Measurements from ENCODE around the gene ATIC. TPM values are rescaled to one million over a fixed set of nuclear protein-coding genes. Genes with fewer than 3 reads are reported as not detected.
A peak's percentile ranks its signal among the peaks of the same experiment; 100 is the strongest.

The ATIC gene
- 36.8 TPM for total RNA-seq
- long read RNA-seq, transcript ATIC-205 (15 exons, 2,275 nt), result minor isoform, 5 of 45 reads
- long read RNA-seq, transcript ATIC-201 (16 exons, 2,213 nt), result major isoform, 30 of 45 reads
- long read RNA-seq, partial matches to known transcripts, result 8 of 45 reads
- long read RNA-seq, other reads (novel, unspliced or antisense), result 1 of 45 reads

GRCh38 chr2:215311625-215312396 lies at the start of gene ATIC:
Gene ATIC, plus strand, starts transcription at chr2:215312059. Its CDS starts 84 bp downstream, at chr2:215312143.
- peak; percentile 96 for DNase-seq (ENCODE audit: low spot score)
- intact Hi-C loops (cut with DNase I), result no loop called here

GRCh38 chr2:215262303-215262702 lies 49.6 kb upstream of the ATIC start:
- intact Hi-C loops (cut with DNase I), result loop anchor here (10.0 kb wide), 1 partner anchor 298 kb away; no protein-coding TSS in a partner anchor
- DNase-seq (ENCODE audit: low spot score), result no peak

GRCh38 chr2:215262741-215263362 lies 49.0 kb upstream of the ATIC start:
- intact Hi-C loops (cut with DNase I), result loop anchor here (10.0 kb wide), 1 partner anchor 298 kb away; no protein-coding TSS in a partner anchor

GRCh38 chr2:215264374-215264773 lies 47.5 kb upstream of the ATIC start:
- intact Hi-C loops (cut with DNase I), result loop anchor here (10.0 kb wide), 1 partner anchor 300 kb away; no protein-coding TSS in a partner anchor
- no peak for DNase-seq (ENCODE audit: low spot score)

More at GRCh38 chr2:215262741-215263362, 49.0 kb upstream of the ATIC start:
- DNase-seq (ENCODE audit: low spot score), result no peak

- intact Hi-C loops (cut with DNase I), result loop anchor here (10.0 kb wide), 1 partner anchor 305 kb away; no protein-coding TSS in a partner anchor
- no peak for DNase-seq (ENCODE audit: low spot score)
Measured at GRCh38 chr2:215269397-215270117, 42.3 kb upstream of the ATIC start.

- intact Hi-C loops (cut with DNase I), result no loop called here
Measured at GRCh38 chr2:215270118-215270451, 41.8 kb upstream of the ATIC start.

GRCh38 chr2:215271446-215271845 lies 40.4 kb upstream of the ATIC start:
- DNase-seq (ENCODE audit: low spot score), result no peak
- intact Hi-C loops (cut with DNase I), result no loop called here

More at GRCh38 chr2:215270118-215270451, 41.8 kb upstream of the ATIC start:
- DNase-seq (ENCODE audit: low spot score), result no peak

- intact Hi-C loops (cut with DNase I), result no loop called here
- no peak for DNase-seq (ENCODE audit: low spot score)
Measured at GRCh38 chr2:215272918-215273317, 38.9 kb upstream of the ATIC start.

GRCh38 chr2:215274829-215275228 lies 37.0 kb upstream of the ATIC start:
- intact Hi-C loops (cut with DNase I), result no loop called here
- no peak for DNase-seq (ENCODE audit: low spot score)

GRCh38 chr2:215275824-215276223 lies 36.0 kb upstream of the ATIC start:
- intact Hi-C loops (cut with DNase I), result no loop called here
- DNase-seq (ENCODE audit: low spot score), result no peak

- no peak for DNase-seq (ENCODE audit: low spot score)
- intact Hi-C loops (cut with DNase I), result no loop called here
Measured at GRCh38 chr2:215277944-215278343, 33.9 kb upstream of the ATIC start.

- intact Hi-C loops (cut with DNase I), result no loop called here
- DNase-seq (ENCODE audit: low spot score), result no peak
Measured at GRCh38 chr2:215280326-215280725, 31.5 kb upstream of the ATIC start.

GRCh38 chr2:215283221-215283620 lies 28.6 kb upstream of the ATIC start:
- DNase-seq (ENCODE audit: low spot score), result no peak
- intact Hi-C loops (cut with DNase I), result no loop called here

- intact Hi-C loops (cut with DNase I), result no loop called here
- no peak for DNase-seq (ENCODE audit: low spot score)
Measured at GRCh38 chr2:215286309-215286708, 25.6 kb upstream of the ATIC start.

GRCh38 chr2:215288112-215288815 lies 23.6 kb upstream of the ATIC start:
- no peak for DNase-seq (ENCODE audit: low spot score)
- intact Hi-C loops (cut with DNase I), result no loop called here

GRCh38 chr2:215290980-215291599 lies 20.8 kb upstream of the ATIC start:
- no peak for DNase-seq (ENCODE audit: low spot score)
- intact Hi-C loops (cut with DNase I), result no loop called here

GRCh38 chr2:215293879-215294278 lies 18.0 kb upstream of the ATIC start:
- intact Hi-C loops (cut with DNase I), result no loop called here
- DNase-seq (ENCODE audit: low spot score), result no peak

- intact Hi-C loops (cut with DNase I), result no loop called here
- DNase-seq (ENCODE audit: low spot score), result no peak
Measured at GRCh38 chr2:215299337-215299859, 12.5 kb upstream of the ATIC start.

GRCh38 chr2:215301994-215302393 lies 9.9 kb upstream of the ATIC start:
- DNase-seq (ENCODE audit: low spot score), result no peak
- intact Hi-C loops (cut with DNase I), result no loop called here

Measured in cardiac septum (tissue), 1 donor.